Ascending aorta (tissue), 2 donors: ENCODE results near the gene CERK. TPM values are rescaled to one million over a fixed set of nuclear protein-coding genes. Genes with fewer than 3 reads are reported as not detected.

Experiments used
- DNase-seq, 2 donors: peaks; one replicate each; pipeline ENCODE4 v3.0.0-alpha.2; 2019; ENCODE audit warnings: low spot score in 2 of 2
- H3K27ac ChIP-seq, 2 donors: fragments of 200-600 bp; sonication (generic); one replicate each; pipeline ENCODE4 v1.5.1; 2016 to 2017; ENCODE audit warnings: mild to moderate bottlenecking in 1 of 2
- H3K27me3 ChIP-seq: fragments of 200-600 bp; sonication (generic); one replicate; pipeline ENCODE4 v1.5.1; 2017
- H3K36me3 ChIP-seq, 2 donors: fragments of 200-600 bp; sonication (generic); one replicate each; pipeline ENCODE4 v1.5.1; 2016
- H3K4me1 ChIP-seq, 2 donors: fragments of 200-600 bp; sonication (generic); one replicate each; pipeline ENCODE4 v1.5.1; 2016 to 2017; ENCODE audit warnings: mild to moderate bottlenecking in 1 of 2
- H3K4me3 ChIP-seq, 2 donors: fragments of 200-600 bp; sonication (generic); one replicate each; pipeline ENCODE4 v1.5.1; 2016 to 2017; ENCODE audit warnings: mild to moderate bottlenecking in 1 of 2
- H3K9me3 ChIP-seq, 2 donors: fragments of 200-600 bp; sonication (generic); one replicate each; pipeline ENCODE4 v1.5.1; 2016
- CTCF ChIP-seq, 3 experiments: fragments of 200-600 bp in 2 of 3; fragments of 450-650 bp in 1 of 3; sonication (generic) in 2 of 3; IDR thresholded peaks; one replicate each; pipeline ENCODE4 v1.5.1; 2016 to 2019; ENCODE audit warnings: antibody characterized with exemption in 3 of 3, mild to moderate bottlenecking in 1 of 3, moderate library complexity in 1 of 3
- intact Hi-C: fragments of 100-400 bp; cut with DNase I; formaldehyde crosslinking; loops from one replicate; pipeline ENCODE4 v1.15.1; 2023
- total RNA-seq: library from RNA; depleted of rRNA; stranded (reverse); fragments of >200 nt; gene quantifications from one replicate; pipeline ENCODE4 v1.1.0, GENCODE V29; 2016

Gene CERK
- total RNA-seq, 1 donor from 2014 or later = 27.5 TPM

DNA sequence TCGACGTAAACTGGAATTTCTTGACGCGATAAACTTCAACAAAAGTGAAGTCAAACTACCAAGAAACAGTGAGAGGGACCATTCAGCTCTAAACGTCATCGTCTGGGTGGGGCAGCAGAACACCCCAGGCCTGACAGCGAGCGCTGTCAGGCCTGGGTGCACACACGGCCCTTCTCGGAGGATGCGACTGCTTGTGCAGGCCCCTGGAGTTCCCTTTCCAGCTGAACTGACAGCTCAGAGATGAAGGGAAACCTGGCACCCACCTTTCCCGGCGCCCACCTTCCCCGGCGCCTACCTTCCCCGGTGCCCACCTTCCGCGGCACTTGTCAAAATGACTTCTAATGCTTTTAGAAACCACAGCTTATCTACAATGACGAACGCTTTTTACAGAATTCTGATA is 47.9 kb downstream of the CERK start:
- no peak for TF ChIP-seq CTCF (IDR thresholded peaks at IDR 0.05)
- H3K36me3 ChIP-seq = peaks cover 85 to 93% of the 10 kb centered on the region in 2 donors
- no peak overlapping the region for H3K27ac ChIP-seq
- no peaks in the 10 kb centered on the region for H3K27me3 ChIP-seq
- no peaks in the 10 kb centered on the region for H3K9me3 ChIP-seq
- H3K4me3 ChIP-seq = no peak overlapping the region
- H3K4me1 ChIP-seq = no peaks in the 10 kb centered on the region
- no peak for DNase-seq
- intact Hi-C loops = no loop called here

DNA sequence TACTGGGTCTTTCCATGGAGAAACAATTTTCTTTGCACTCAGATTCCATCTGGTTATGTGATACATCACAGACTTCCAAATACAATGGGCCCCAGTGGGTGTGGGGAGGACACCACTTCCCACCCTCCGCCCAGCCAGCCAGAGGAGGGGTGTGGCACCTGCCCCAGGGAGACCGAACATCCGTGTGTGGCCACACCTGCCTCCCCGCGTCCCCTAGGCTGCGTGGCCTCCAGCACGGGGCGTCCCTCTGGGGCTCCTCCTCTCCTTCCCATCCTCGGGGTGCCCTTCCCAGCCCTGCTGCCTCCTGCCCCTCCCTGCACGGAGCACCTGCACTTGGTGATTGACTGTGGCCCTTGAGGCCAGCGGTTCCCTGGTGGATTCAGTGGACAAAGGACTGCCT is 49.1 kb downstream of the CERK start:
- no peak for TF ChIP-seq CTCF (IDR thresholded peaks at IDR 0.05)
- Histone ChIP-seq H3K36me3 (peaks cover 75 to 83% of the 10 kb centered on the region in 2 donors), H3K4me3 (no peak overlapping the region), H3K4me1 (no peaks in the 10 kb centered on the region), H3K9me3 (no peaks in the 10 kb centered on the region), H3K27ac (no peak overlapping the region), H3K27me3 (no peaks in the 10 kb centered on the region)
- intact Hi-C loops = no loop called here
- DNase-seq = no peak

GRCh38 chr22:46687460-46687859 is 50.6 kb downstream of the CERK start:
- Histone ChIP-seq H3K4me3 (no peak overlapping the region), H3K27me3 (no peaks in the 10 kb centered on the region), H3K36me3 (peaks cover 63 to 71% of the 10 kb centered on the region in 2 donors), H3K27ac (no peak overlapping the region), H3K9me3 (no peaks in the 10 kb centered on the region), H3K4me1 (no peaks in the 10 kb centered on the region)
- intact Hi-C loops = no loop called here
- no peak for TF ChIP-seq CTCF (IDR thresholded peaks at IDR 0.05)
- no peak for DNase-seq

DNA sequence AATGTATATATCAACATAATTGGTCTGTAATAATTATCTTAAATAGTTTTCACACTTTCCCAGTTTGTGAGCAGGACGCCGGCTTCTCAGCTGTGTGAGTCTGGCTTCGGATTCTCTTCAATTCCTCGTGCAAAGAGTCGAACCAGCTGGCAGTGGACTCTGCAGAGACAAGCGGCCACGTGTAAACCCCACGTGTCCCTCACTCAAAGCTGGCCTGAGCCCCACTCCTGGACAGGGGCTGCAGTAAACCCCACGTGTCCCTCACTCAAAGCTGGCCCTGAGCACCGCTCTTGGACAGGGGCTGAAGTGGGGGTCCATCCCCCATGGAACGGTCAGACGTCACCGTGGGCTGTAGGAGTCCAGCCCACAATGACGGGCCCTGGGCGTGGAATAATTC is 51.0 kb downstream of the CERK start:
- no peak overlapping the region for H3K4me3 ChIP-seq
- intact Hi-C loops = no loop called here
- DNase-seq = no peak
- no peaks in the 10 kb centered on the region for H3K4me1 ChIP-seq
- no peaks in the 10 kb centered on the region for H3K27me3 ChIP-seq
- no peak overlapping the region for H3K27ac ChIP-seq
- no peaks in the 10 kb centered on the region for H3K9me3 ChIP-seq
- H3K36me3 ChIP-seq = peaks cover 60 to 67% of the 10 kb centered on the region in 2 donors
- no peak for TF ChIP-seq CTCF (IDR thresholded peaks at IDR 0.05)

DNA sequence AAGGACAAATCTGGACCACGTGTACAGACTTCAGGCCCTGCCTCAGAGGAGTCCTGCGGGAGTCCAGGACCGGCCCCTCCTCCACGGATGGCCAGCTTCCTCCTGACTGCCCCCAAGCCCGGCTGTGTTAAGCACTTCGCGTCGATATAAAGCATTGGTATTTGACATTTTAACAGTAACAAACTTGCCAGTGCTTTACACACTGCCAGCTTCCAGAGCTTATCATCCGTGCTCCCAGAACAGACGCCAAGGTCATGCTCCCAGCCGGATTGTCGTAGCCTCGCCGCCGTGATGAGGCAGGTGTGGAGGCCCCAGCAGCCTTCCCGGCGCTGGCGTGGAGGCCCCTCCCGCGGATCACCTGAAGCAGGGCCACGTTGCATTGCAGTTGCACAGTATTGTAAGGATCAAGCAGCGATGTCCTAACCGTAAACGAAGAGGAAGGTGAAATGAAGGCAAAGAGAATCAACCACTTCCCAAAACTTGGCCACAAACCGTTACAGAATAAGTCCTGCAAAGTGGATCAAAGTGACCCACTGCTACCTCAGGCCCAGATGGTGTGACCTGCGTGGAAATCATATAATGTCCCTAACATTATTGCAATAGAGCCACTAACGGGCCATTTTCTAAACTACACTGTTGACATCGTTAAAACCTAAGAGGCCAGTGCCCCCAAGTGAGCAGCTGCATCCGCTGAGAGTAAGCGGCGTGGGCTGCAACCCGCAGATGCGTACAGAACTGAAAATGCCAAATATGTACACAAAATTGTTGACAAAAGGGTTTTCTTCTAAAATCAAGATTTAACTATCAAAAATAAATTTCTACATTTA is 51.6 kb downstream of the CERK start:
- Histone ChIP-seq H3K4me1 (no peaks in the 10 kb centered on the region), H3K9me3 (no peaks in the 10 kb centered on the region), H3K36me3 (peaks cover 54 to 60% of the 10 kb centered on the region in 2 donors), H3K27me3 (no peaks in the 10 kb centered on the region), H3K4me3 (no peak overlapping the region), H3K27ac (no peak overlapping the region)
- intact Hi-C loops = no loop called here
- TF ChIP-seq CTCF (IDR thresholded peaks at IDR 0.05) = no peak
- DNase-seq = no peak
